GM12878 (cell line): ENCODE results near the gene OR56A4. TPM values are rescaled to one million over a fixed set of nuclear protein-coding genes. Genes with fewer than 3 reads are reported as not detected.

Source experiments
- CEBPB ChIP-seq, 2 experiments: fragments of 150-350 bp in 1 of 2; IDR thresholded peaks; 2 replicates each; pipeline ENCODE4 v1.6.1; 2012 to 2014; ENCODE audit warnings: low read depth in 2 of 2, low read length in 2 of 2, borderline replicate concordance in 1 of 2, inconsistent platforms in 1 of 2
- RB1 ChIP-seq: fragments of 450-650 bp; formaldehyde crosslinking; IDR thresholded peaks from 2 replicates; pipeline ENCODE4 v1.6.1; 2017; ENCODE audit warnings: mild to moderate bottlenecking, borderline replicate concordance
- YBX1 ChIP-seq: fragments of 450-650 bp; IDR thresholded peaks from 2 replicates; pipeline ENCODE4 v1.6.1; 2016; ENCODE audit warnings: antibody characterized with exemption
- polyA plus RNA-seq, 11 experiments: library from polyadenylated mRNA; depleted of rRNA in 4 of 11; unstranded in 6 of 11; stranded (reverse) in 5 of 11; fragments of >200 nt; fragmentation: Nextera tagmentation in 4 of 11; fragmentation: Illumina TruSeq in 1 of 11; extraction: Ambion mirVana in 4 of 11; extraction: Trizol in 1 of 11; gene quantifications; 1 replicate in 1 of 11; 2 replicates in 10 of 11; pipeline versions ENCODE4 v1.2.1 to v1.2.3, GENCODE V29; 2011 to 2016; ENCODE audit warnings: inconsistent platforms in 2 of 11, missing spikeins in 2 of 11, low read depth in 1 of 11
- total RNA-seq, 4 experiments: library from RNA; depleted of rRNA in 3 of 4; stranded (reverse); fragments of >200 nt in 3 of 4; fragmentation: Illumina TruSeq in 1 of 4; extraction: Trizol in 1 of 4; gene quantifications; 2 replicates each; pipeline versions ENCODE4 v1.2.1 to v1.2.3, GENCODE V29; 2013 to 2021
- TF ChIP-seq, protein P1 (sequence below): fragments of 450-650 bp; IDR thresholded peaks from 2 replicates; pipeline ENCODE4 v1.6.1; 2017; ENCODE audit warnings: borderline replicate concordance
- TF ChIP-seq, protein P2 (sequence below): fragments of 450-650 bp; conservative IDR thresholded peaks from 2 replicates; pipeline ENCODE4 v1.6.1; 2017; ENCODE audit warnings: mild to moderate bottlenecking, moderate library complexity
- TF ChIP-seq, protein P3 (sequence below): fragments of 450-650 bp; IDR thresholded peaks from 2 replicates; pipeline ENCODE4 v1.6.1; 2017; ENCODE audit warnings: mild to moderate bottlenecking, moderate library complexity

OR56A4 gene
- total and polyA plus RNA-seq, 10 of the 15 experiments (the other 5 are each of a cell fraction or from before 2014, with no cell fraction given): not detected

DNA sequence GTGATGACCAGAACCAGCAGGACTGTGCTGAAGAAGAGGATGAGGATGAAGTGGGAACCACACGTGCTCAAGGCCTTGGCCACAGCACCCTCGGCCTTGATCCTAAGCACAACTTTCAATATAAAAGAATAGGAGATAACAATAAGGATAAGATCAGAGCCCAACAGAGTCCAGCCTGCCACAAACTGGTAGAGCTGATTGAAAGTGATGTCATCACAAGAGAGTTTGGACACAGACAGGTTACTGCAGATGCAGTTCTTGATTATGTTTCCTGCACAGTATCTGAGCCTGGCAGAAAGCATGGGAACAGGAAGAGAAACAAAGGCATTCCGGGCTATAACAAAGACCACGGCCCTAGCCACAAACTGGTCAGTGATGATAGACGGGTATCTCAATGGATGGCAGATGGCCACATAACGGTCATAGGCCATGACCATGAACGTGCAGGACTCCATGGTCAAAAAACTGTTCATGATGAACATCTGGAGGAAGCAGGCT is 4.5 kb downstream of the OR56A4 start (continued):
- TF ChIP-seq, protein P1, sequence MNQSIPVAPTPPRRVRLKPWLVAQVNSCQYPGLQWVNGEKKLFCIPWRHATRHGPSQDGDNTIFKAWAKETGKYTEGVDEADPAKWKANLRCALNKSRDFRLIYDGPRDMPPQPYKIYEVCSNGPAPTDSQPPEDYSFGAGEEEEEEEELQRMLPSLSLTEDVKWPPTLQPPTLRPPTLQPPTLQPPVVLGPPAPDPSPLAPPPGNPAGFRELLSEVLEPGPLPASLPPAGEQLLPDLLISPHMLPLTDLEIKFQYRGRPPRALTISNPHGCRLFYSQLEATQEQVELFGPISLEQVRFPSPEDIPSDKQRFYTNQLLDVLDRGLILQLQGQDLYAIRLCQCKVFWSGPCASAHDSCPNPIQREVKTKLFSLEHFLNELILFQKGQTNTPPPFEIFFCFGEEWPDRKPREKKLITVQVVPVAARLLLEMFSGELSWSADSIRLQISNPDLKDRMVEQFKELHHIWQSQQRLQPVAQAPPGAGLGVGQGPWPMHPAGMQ: no peak
- TF ChIP-seq RB1 (no peak), CEBPB (IDR thresholded peaks at IDR 0.05; ENCODE audit: borderline replicate concordance in 1 of 2, low read depth in 2 of 2, low read length in 2 of 2) (no peak), YBX1 (no peak)
- TF ChIP-seq, protein P2, sequence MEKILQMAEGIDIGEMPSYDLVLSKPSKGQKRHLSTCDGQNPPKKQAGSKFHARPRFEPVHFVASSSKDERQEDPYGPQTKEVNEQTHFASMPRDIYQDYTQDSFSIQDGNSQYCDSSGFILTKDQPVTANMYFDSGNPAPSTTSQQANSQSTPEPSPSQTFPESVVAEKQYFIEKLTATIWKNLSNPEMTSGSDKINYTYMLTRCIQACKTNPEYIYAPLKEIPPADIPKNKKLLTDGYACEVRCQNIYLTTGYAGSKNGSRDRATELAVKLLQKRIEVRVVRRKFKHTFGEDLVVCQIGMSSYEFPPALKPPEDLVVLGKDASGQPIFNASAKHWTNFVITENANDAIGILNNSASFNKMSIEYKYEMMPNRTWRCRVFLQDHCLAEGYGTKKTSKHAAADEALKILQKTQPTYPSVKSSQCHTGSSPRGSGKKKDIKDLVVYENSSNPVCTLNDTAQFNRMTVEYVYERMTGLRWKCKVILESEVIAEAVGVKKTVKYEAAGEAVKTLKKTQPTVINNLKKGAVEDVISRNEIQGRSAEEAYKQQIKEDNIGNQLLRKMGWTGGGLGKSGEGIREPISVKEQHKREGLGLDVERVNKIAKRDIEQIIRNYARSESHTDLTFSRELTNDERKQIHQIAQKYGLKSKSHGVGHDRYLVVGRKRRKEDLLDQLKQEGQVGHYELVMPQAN: no peak
- TF ChIP-seq, protein P3, sequence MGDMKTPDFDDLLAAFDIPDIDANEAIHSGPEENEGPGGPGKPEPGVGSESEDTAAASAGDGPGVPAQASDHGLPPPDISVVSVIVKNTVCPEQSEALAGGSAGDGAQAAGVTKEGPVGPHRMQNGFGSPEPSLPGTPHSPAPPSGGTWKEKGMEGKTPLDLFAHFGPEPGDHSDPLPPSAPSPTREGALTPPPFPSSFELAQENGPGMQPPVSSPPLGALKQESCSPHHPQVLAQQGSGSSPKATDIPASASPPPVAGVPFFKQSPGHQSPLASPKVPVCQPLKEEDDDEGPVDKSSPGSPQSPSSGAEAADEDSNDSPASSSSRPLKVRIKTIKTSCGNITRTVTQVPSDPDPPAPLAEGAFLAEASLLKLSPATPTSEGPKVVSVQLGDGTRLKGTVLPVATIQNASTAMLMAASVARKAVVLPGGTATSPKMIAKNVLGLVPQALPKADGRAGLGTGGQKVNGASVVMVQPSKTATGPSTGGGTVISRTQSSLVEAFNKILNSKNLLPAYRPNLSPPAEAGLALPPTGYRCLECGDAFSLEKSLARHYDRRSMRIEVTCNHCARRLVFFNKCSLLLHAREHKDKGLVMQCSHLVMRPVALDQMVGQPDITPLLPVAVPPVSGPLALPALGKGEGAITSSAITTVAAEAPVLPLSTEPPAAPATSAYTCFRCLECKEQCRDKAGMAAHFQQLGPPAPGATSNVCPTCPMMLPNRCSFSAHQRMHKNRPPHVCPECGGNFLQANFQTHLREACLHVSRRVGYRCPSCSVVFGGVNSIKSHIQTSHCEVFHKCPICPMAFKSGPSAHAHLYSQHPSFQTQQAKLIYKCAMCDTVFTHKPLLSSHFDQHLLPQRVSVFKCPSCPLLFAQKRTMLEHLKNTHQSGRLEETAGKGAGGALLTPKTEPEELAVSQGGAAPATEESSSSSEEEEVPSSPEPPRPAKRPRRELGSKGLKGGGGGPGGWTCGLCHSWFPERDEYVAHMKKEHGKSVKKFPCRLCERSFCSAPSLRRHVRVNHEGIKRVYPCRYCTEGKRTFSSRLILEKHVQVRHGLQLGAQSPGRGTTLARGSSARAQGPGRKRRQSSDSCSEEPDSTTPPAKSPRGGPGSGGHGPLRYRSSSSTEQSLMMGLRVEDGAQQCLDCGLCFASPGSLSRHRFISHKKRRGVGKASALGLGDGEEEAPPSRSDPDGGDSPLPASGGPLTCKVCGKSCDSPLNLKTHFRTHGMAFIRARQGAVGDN: no peak
